Activated CD4-positive, alpha-beta T cell treated with anti-CD3 and anti-CD28 coated beads for 24 hours (primary cell): ENCODE data around the gene SPSB3.
A peak's percentile ranks its signal among the peaks of the same experiment; 100 is the strongest.

Source experiments
- DNase-seq, 2 donors: peaks; one replicate each; pipeline ENCODE4 v3.0.0-alpha.2; 2020; ENCODE audit warnings: low read depth in 2 of 2

The SPSB3 gene

GRCh38 chr16:1782408-1783264 is at the start of gene SPSB3, which contains the start of gene NUBP2:
Gene SPSB3, minus strand, starts transcription at chr16:1782571. Its CDS starts 1,088 bp downstream, at chr16:1781483.
Gene NUBP2, plus strand, starts transcription at chr16:1782960. Its CDS starts 61 bp downstream, at chr16:1783021.
- DNase-seq = peak; percentile 92 to 96

- no peak for DNase-seq
Observed at GRCh38 chr16:1831186-1832075, 49.1 kb upstream of the SPSB3 start.

- DNase-seq = no peak
Observed at GRCh38 chr16:1830213-1830612, 47.8 kb upstream of the SPSB3 start.

- DNase-seq = no peak
Observed at GRCh38 chr16:1828645-1829410, 46.5 kb upstream of the SPSB3 start.

- peak; percentile 79 to 84 for DNase-seq
Observed at GRCh38 chr16:1826691-1827573, 44.6 kb upstream of the SPSB3 start, which contains the start of the genes FAHD1 and HAGH. Gene FAHD1, plus strand, starts transcription at chr16:1827206. Its CDS starts 33 bp downstream, at chr16:1827239. Gene HAGH, minus strand, starts transcription at chr16:1826825. Its CDS starts 38 bp downstream, at chr16:1826787.

GRCh38 chr16:1825864-1826690 is 43.7 kb upstream of the SPSB3 start:
- DNase-seq = peak; percentile 40 to 56

- no peak for DNase-seq
Observed at GRCh38 chr16:1825381-1825863, 43.1 kb upstream of the SPSB3 start.

GRCh38 chr16:1823821-1824220 is 41.5 kb upstream of the SPSB3 start:
- no peak for DNase-seq

GRCh38 chr16:1822801-1823200 is 40.4 kb upstream of the SPSB3 start:
- DNase-seq = no peak

- no peak for DNase-seq
Observed at GRCh38 chr16:1821861-1822611, 39.7 kb upstream of the SPSB3 start.

- no peak for DNase-seq
Observed at GRCh38 chr16:1820946-1821290, 38.5 kb upstream of the SPSB3 start.

- DNase-seq = no peak
Observed at GRCh38 chr16:1820096-1820945, 38.0 kb upstream of the SPSB3 start.

- no peak for DNase-seq
Observed at GRCh38 chr16:1819611-1820010, 37.2 kb upstream of the SPSB3 start.

GRCh38 chr16:1818873-1819525 is 36.6 kb upstream of the SPSB3 start:
- DNase-seq = no peak

- no peak for DNase-seq
Observed at GRCh38 chr16:1818204-1818872, 36.0 kb upstream of the SPSB3 start.

- no peak for DNase-seq
Observed at GRCh38 chr16:1817716-1818115, 35.3 kb upstream of the SPSB3 start.

- DNase-seq = no peak
Observed at GRCh38 chr16:1817276-1817589, 34.9 kb upstream of the SPSB3 start.
